Measurements from ENCODE around the gene SUV39H1. TPM values are rescaled to one million over a fixed set of nuclear protein-coding genes. Genes with fewer than 3 reads are reported as not detected.
"Not testable (repeated sequence)": the region's sequence is repeated elsewhere in the genome, so short reads cannot be mapped to it uniquely, and the experiment has no call there.

Gene SUV39H1
- 14.2 TPM for polyA plus RNA-seq (2012; ENCODE audit: low read depth, missing spikeins)

DNA sequence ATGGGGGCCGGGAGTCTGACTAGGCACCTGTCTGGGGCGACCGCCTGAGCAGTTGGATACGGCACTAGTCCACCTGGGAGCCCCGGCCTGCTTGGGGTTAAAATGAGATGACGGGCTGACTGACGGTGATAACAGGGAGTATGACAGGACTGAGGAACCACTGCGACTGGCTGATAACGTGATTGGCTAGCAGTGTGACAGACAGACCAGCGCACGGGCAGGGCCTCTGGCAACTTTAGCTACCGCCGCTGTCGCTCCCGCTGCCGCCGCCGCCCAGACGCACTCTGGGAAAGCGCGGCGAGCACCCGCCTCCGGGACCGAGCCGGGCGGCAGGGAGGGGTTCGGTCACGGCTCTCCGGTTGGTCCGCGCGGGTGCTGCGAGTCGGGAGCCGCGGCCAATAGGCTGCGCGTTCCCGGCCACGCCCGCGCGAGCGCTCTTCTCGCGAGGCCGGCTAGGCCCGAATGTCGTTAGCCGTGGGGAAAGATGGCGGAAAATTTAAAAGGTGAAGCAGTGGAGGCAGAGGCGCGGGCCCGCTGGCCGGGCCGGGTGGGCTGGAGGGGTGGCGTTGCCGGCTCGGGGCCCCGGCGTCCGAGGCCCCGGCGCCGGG is at the start of gene SUV39H1:
TSS of gene SUV39H1 (plus strand) at position 434 of the 608 bp plus-strand sequence. CDS start at position 485, 51 bp downstream.
- DNase-seq (ENCODE audit: insufficient read length, low spot score) (peak; percentile 88), FAIRE-seq (peak; percentile 97)
- peak; percentile 44; the same call in 1 of the 2 replicates for TF ChIP-seq POLR2A (IDR thresholded peaks at IDR 0.05; ENCODE audit: low read depth, low read length)
- TF ChIP-seq PAX5 (IDR thresholded peaks at IDR 0.05; ENCODE audit: insufficient read depth, low read length, severe bottlenecking): no peak
- peak; percentile 53; the same call in 1 of the 2 replicates for TF ChIP-seq TAF1 (IDR thresholded peaks at IDR 0.05; ENCODE audit: low read depth, low read length)
- TF ChIP-seq SPI1 (IDR thresholded peaks at IDR 0.05; ENCODE audit: low read depth, low read length): no peak
- peak; percentile 20; the same call in 1 of the 2 replicates for TF ChIP-seq POLR2AphosphoS5 (IDR thresholded peaks at IDR 0.05; ENCODE audit: low read depth, low read length)
- no peak for TF ChIP-seq POU2F2 (IDR thresholded peaks at IDR 0.05; ENCODE audit: low read depth, low read length)

- FAIRE-seq (no peak), DNase-seq (ENCODE audit: insufficient read length, low spot score) (no peak)
- TF ChIP-seq PAX5 (IDR thresholded peaks at IDR 0.05; ENCODE audit: insufficient read depth, low read length, severe bottlenecking): no peak
- no peak for TF ChIP-seq POLR2AphosphoS5 (IDR thresholded peaks at IDR 0.05; ENCODE audit: low read depth, low read length)
- no peak for TF ChIP-seq SPI1 (IDR thresholded peaks at IDR 0.05; ENCODE audit: low read depth, low read length)
- TF ChIP-seq POLR2A (IDR thresholded peaks at IDR 0.05; ENCODE audit: low read depth, low read length): no peak
- TF ChIP-seq TAF1 (IDR thresholded peaks at IDR 0.05; ENCODE audit: low read depth, low read length): no peak
- TF ChIP-seq POU2F2 (IDR thresholded peaks at IDR 0.05; ENCODE audit: low read depth, low read length): no peak
Observed at GRCh38 chrX:48648336-48648751, 48.2 kb upstream of the SUV39H1 start.

DNA sequence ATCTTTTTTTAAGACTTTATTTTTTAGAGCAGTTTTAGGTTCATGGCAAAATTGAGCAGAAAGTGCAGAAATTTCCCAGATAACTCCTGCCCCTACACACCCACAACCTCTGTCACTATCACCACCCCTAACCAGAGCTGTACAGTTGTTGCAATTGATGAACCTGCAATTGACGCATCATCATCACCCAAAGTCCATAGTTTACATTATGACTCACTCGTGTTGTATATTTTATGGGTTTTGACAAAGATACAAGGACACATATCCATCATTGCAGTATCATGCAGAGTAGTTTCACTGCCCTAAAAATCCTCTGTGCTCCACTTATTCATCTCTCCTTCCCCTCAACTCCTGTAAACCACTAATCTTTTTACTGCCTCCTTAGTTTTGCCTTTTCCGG is 47.4 kb upstream of the SUV39H1 start:
- DNase-seq (ENCODE audit: insufficient read length, low spot score) (no peak), FAIRE-seq (peak; percentile 58)
- no peak for TF ChIP-seq POLR2A (IDR thresholded peaks at IDR 0.05; ENCODE audit: low read depth, low read length)
- TF ChIP-seq SPI1 (IDR thresholded peaks at IDR 0.05; ENCODE audit: low read depth, low read length): no peak
- TF ChIP-seq TAF1 (IDR thresholded peaks at IDR 0.05; ENCODE audit: low read depth, low read length): no peak
- TF ChIP-seq POU2F2 (IDR thresholded peaks at IDR 0.05; ENCODE audit: low read depth, low read length): no peak
- TF ChIP-seq POLR2AphosphoS5 (IDR thresholded peaks at IDR 0.05; ENCODE audit: low read depth, low read length): no peak
- TF ChIP-seq PAX5 (IDR thresholded peaks at IDR 0.05; ENCODE audit: insufficient read depth, low read length, severe bottlenecking): no peak

GRCh38 chrX:48652055-48652579 is 44.4 kb upstream of the SUV39H1 start:
- DNase-seq (ENCODE audit: insufficient read length, low spot score); FAIRE-seq: not testable (repeated sequence)

DNA sequence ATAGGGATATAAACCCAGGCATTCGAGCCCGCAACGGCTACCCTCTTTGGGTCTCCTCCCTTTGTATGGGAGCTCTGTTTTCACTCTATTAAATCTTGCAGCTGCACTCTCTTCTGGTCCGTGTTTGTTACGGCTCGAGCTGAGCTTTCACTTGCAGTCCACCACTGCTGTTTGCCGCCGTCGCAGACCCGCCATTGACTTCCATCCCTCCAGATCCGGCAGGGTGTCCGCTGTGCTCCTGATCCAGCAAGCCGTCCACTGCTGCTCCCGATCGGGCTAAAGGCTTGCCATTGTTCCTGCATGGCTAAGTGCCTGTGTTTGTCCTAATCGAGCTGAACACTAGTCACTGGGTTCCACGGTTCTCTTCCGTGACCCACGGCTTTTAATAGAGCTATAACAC is 41.8 kb upstream of the SUV39H1 start:
- DNase-seq (ENCODE audit: insufficient read length, low spot score); FAIRE-seq: not testable (repeated sequence)

GRCh38 chrX:48659686-48660085 is 36.8 kb upstream of the SUV39H1 start:
- FAIRE-seq; DNase-seq (ENCODE audit: insufficient read length, low spot score): not testable (repeated sequence)

DNA sequence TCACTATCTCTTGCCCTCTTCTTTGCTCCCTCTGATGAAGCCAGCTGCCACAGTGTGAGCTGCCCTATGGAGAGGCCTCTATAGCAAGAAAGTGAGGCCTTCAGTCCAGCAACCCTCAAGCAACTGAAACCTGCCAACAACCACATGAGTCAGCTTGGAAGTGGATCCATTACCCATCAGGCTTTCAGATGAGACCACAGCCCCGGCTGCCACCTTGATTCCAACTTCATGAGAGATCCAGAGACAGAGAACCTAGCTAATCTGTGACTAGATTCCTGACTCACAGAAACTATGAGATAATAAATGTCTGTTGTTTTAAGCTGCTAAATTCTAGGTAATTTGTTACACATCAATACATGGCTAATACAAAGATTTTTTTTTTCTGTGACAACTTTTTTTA is 33.3 kb upstream of the SUV39H1 start:
- TF ChIP-seq POLR2AphosphoS5 (IDR thresholded peaks at IDR 0.05; ENCODE audit: low read depth, low read length) (no peak), POU2F2 (IDR thresholded peaks at IDR 0.05; ENCODE audit: low read depth, low read length) (no peak), TAF1 (IDR thresholded peaks at IDR 0.05; ENCODE audit: low read depth, low read length) (no peak), POLR2A (IDR thresholded peaks at IDR 0.05; ENCODE audit: low read depth, low read length) (no peak), PAX5 (IDR thresholded peaks at IDR 0.05; ENCODE audit: insufficient read depth, low read length, severe bottlenecking) (no peak), SPI1 (IDR thresholded peaks at IDR 0.05; ENCODE audit: low read depth, low read length) (no peak)
- DNase-seq (ENCODE audit: insufficient read length, low spot score) (no peak), FAIRE-seq (no peak)

GRCh38 chrX:48664156-48664555 is 32.4 kb upstream of the SUV39H1 start:
- no peak for DNase-seq (ENCODE audit: insufficient read length, low spot score)
- FAIRE-seq: no peak
- no peak for TF ChIP-seq POU2F2 (IDR thresholded peaks at IDR 0.05; ENCODE audit: low read depth, low read length)
- TF ChIP-seq SPI1 (IDR thresholded peaks at IDR 0.05; ENCODE audit: low read depth, low read length): no peak

- FAIRE-seq: no peak
- no peak for TF ChIP-seq POLR2A (IDR thresholded peaks at IDR 0.05; ENCODE audit: low read depth, low read length)
- no peak for TF ChIP-seq PAX5 (IDR thresholded peaks at IDR 0.05; ENCODE audit: insufficient read depth, low read length, severe bottlenecking)
- no peak for DNase-seq (ENCODE audit: insufficient read length, low spot score)
Observed at GRCh38 chrX:48665991-48666390, 30.5 kb upstream of the SUV39H1 start.

DNA sequence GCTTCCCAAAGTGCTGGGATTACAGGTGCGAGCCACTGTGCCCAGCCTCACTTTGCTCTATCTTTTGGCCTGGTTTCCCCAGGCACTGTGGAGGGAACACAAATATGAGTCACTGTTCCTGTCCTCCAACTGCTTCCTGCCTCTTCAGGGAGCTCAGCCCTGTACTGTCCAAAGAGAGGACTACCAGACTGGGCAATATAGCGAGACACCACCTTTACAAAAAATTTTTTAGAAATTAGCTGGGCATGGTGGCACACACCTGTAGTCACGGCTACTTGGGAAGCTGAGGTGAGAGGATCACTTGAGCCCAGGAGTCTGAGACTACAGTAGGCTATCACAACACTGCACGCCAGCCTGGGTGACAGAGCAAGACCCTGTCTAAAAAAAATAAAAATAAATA is 29.9 kb upstream of the SUV39H1 start:
- DNase-seq (ENCODE audit: insufficient read length, low spot score): no peak
- no peak for TF ChIP-seq POLR2A (IDR thresholded peaks at IDR 0.05; ENCODE audit: low read depth, low read length)
- FAIRE-seq: no peak

DNA sequence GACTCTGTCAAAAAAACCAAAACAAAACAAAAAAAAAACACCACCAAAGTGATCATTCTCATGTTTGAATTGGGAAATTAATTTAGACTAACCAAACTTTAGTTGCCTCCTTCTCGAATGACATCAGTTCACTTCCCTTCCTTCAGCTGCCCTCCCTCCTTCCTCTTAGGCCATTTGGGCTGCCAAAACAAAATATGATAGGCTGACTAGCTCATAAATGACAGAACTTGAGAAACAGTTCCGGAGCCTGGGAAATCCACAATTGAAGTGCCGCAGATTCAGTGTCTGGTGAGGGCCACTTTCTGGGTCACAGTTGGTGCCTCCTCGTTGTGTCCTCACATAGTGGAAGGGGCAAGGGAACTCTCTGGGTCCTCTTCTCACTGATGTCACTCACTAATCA is 29.0 kb upstream of the SUV39H1 start:
- DNase-seq (ENCODE audit: insufficient read length, low spot score): no peak
- TF ChIP-seq PAX5 (IDR thresholded peaks at IDR 0.05; ENCODE audit: insufficient read depth, low read length, severe bottlenecking) (no peak), POLR2A (IDR thresholded peaks at IDR 0.05; ENCODE audit: low read depth, low read length) (no peak), SPI1 (IDR thresholded peaks at IDR 0.05; ENCODE audit: low read depth, low read length) (no peak), TAF1 (IDR thresholded peaks at IDR 0.05; ENCODE audit: low read depth, low read length) (no peak), POLR2AphosphoS5 (IDR thresholded peaks at IDR 0.05; ENCODE audit: low read depth, low read length) (no peak), POU2F2 (IDR thresholded peaks at IDR 0.05; ENCODE audit: low read depth, low read length) (no peak)
- FAIRE-seq: no peak

DNA sequence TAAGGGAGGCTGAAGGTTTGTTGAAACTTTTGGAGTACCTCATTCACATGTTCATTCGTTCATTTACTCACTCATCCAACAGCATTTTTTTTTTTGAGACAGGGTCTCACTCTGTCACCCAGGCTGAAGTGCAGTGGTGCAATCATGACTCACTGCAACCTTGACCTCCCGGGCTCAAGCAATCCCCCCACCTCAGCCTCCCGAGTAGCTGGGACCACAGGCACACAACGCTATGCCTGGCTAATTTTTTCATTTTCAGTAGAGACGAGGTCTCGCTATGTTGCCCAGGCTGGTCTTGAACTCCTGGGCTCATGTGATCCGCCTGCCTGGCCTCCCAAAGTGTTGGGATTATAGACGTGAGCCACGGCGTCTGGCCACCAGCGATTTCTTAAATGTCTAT is 28.3 kb upstream of the SUV39H1 start:
- not testable (repeated sequence) for DNase-seq (ENCODE audit: insufficient read length, low spot score); FAIRE-seq
